Activated CD8-positive, alpha-beta T cell treated with anti-CD3 and anti-CD28 coated beads for 36 hours (primary cell): ENCODE results near the gene ADAMTS10. TPM values are rescaled to one million over a fixed set of nuclear protein-coding genes. Genes with fewer than 3 reads are reported as not detected.
A peak's percentile ranks its signal among the peaks of the same experiment; 100 is the strongest.

Source experiments
- ATAC-seq: fragments of 200-7000 bp; cut with Tn5 transposase; one replicate; pipeline ENCODE4 v1.10.0; 2021; ENCODE audit warnings: mild to moderate bottlenecking, moderate library complexity
- CTCF ChIA-PET: fragments of 350-600 bp; sonication (Branson Sonifier 250); formaldehyde crosslinking; loops from one replicate; lab custom pipeline; 2021; ENCODE audit warnings: antibody characterized with exemption; lab: Charles Lee
- POLR2A ChIA-PET: fragments of 350-600 bp; sonication (Branson Sonifier 250); formaldehyde crosslinking; loops from one replicate; lab custom pipeline; 2021; ENCODE audit warnings: antibody characterized with exemption; lab: Charles Lee
- DNase-seq: peaks from one replicate; pipeline ENCODE4 v3.0.0-alpha.2; 2020
- H3K27ac Mint-ChIP-seq: one replicate; pipeline ENCODE4 v1.8.0; 2021; ENCODE audit warnings: mild to moderate bottlenecking, mixed read lengths
- H3K27me3 Mint-ChIP-seq: one replicate; pipeline ENCODE4 v1.8.0; 2021; ENCODE audit warnings: mixed read lengths
- H3K36me3 Mint-ChIP-seq: one replicate; pipeline ENCODE4 v1.8.0; 2021; ENCODE audit warnings: low read depth, mixed read lengths
- H3K4me1 Mint-ChIP-seq: one replicate; pipeline ENCODE4 v1.8.0; 2021; ENCODE audit warnings: low read depth, mixed read lengths
- H3K4me3 Mint-ChIP-seq: one replicate; pipeline ENCODE4 v1.8.0; 2021; ENCODE audit warnings: mild to moderate bottlenecking, moderate library complexity, mixed read lengths
- H3K9me3 Mint-ChIP-seq: one replicate; pipeline ENCODE4 v1.8.0; 2021; ENCODE audit warnings: mixed read lengths
- CTCF ChIP-seq: fragments of 200-600 bp; IDR thresholded peaks from one replicate; pipeline ENCODE4 v1.8.0; 2022; ENCODE audit warnings: antibody characterized with exemption, mild to moderate bottlenecking
- intact Hi-C: fragments of 100-400 bp; cut with micrococcal nuclease; formaldehyde crosslinking; loops from one replicate; pipeline ENCODE4 v1.10.0; 2022
- total RNA-seq, 2 experiments: library from RNA; stranded (reverse); gene quantifications; one replicate each; pipeline ENCODE4 v1.2.3, GENCODE V29; 2021

The ADAMTS10 gene
- total RNA-seq, 2 experiments from 2014 or later = 3.7 to 4.0 TPM

- ChIA-PET POLR2A (no interaction called here), CTCF (interaction anchor here (8.6 kb wide), 1 partner anchor 32 kb away, joined by 71 read pairs; the partner anchor contains the start of gene MYO1F)
Observed at GRCh38 chr19:8610936-8611300, 403 bp upstream of the ADAMTS10 start.

GRCh38 chr19:8609279-8610040, 1.1 kb downstream of the ADAMTS10 start:
- peak; percentile 17 for ATAC-seq
- TF ChIP-seq CTCF = no peak
- no peaks in the 10 kb centered on the region for H3K27me3 Mint-ChIP-seq
- intact Hi-C loops = no loop called here
- DNase-seq = peak; percentile 55
- H3K4me1 Mint-ChIP-seq = peaks cover 26% of the 10 kb centered on the region
- H3K27ac Mint-ChIP-seq = peak overlapping the region; percentile 65
- peaks cover 12% of the 10 kb centered on the region for H3K36me3 Mint-ChIP-seq
- ChIA-PET POLR2A (no interaction called here), CTCF (no interaction called here)
- H3K9me3 Mint-ChIP-seq = peaks cover 4% of the 10 kb centered on the region
- peak overlapping the region; percentile 81 for H3K4me3 Mint-ChIP-seq

More at GRCh38 chr19:8610936-8611300, 403 bp upstream of the ADAMTS10 start:
- intact Hi-C loops = no loop called here
- Mint-ChIP-seq H3K36me3 (peaks cover 4% of the 10 kb centered on the region), H3K27ac (no peak overlapping the region), H3K4me3 (no peak overlapping the region), H3K27me3 (peaks cover 1% of the 10 kb centered on the region), H3K4me1 (peaks cover 34% of the 10 kb centered on the region), H3K9me3 (no peaks in the 10 kb centered on the region)
- no peak for TF ChIP-seq CTCF
- ATAC-seq = no peak
- no peak for DNase-seq

- intact Hi-C loops = no loop called here
- DNase-seq = peak; percentile 26
- no peaks in the 10 kb centered on the region for H3K27me3 Mint-ChIP-seq
- H3K4me1 Mint-ChIP-seq = peaks cover 26% of the 10 kb centered on the region
- ChIA-PET CTCF (no interaction called here), POLR2A (no interaction called here)
- peak overlapping the region; percentile 67 for H3K4me3 Mint-ChIP-seq
- H3K9me3 Mint-ChIP-seq = peaks cover 4% of the 10 kb centered on the region
- TF ChIP-seq CTCF = no peak
- ATAC-seq = no peak
- H3K27ac Mint-ChIP-seq = peak overlapping the region; percentile 41
- H3K36me3 Mint-ChIP-seq = peaks cover 12% of the 10 kb centered on the region
Observed at GRCh38 chr19:8608941-8609278, 1.6 kb downstream of the ADAMTS10 start.

GRCh38 chr19:8607386-8607785, 3.1 kb downstream of the ADAMTS10 start:
- Mint-ChIP-seq H3K27ac (no peak overlapping the region), H3K36me3 (peaks cover 18% of the 10 kb centered on the region), H3K4me1 (peaks cover 22% of the 10 kb centered on the region), H3K9me3 (peaks cover 4% of the 10 kb centered on the region), H3K27me3 (no peaks in the 10 kb centered on the region), H3K4me3 (no peak overlapping the region)
- CTCF ChIA-PET = interaction anchor here (2.0 kb wide), 1 partner anchor 29 kb away, joined by 8 read pairs; no protein-coding TSS in a partner anchor
- no peak for DNase-seq
- no peak for TF ChIP-seq CTCF
- no peak for ATAC-seq
- POLR2A ChIA-PET = no interaction called here
- intact Hi-C loops = no loop called here

GRCh38 chr19:8605514-8605913, 5.0 kb downstream of the ADAMTS10 start:
- Mint-ChIP-seq H3K27ac (no peak overlapping the region), H3K27me3 (no peaks in the 10 kb centered on the region), H3K4me1 (peaks cover 14% of the 10 kb centered on the region), H3K4me3 (no peak overlapping the region), H3K9me3 (peaks cover 4% of the 10 kb centered on the region), H3K36me3 (peaks cover 18% of the 10 kb centered on the region)
- DNase-seq (no peak), ATAC-seq (no peak)
- ChIA-PET POLR2A (interaction anchor here (1.5 kb wide), 1 partner anchor 11 kb away, joined by 5 read pairs; no protein-coding TSS in a partner anchor), CTCF (interaction anchor here (1.7 to 1.8 kb wide), 2 partner anchors 8 to 12 kb away, joined by 5 to 6 read pairs; no protein-coding TSS in a partner anchor)
- intact Hi-C loops = no loop called here
- TF ChIP-seq CTCF = no peak
